Measurements from ENCODE around the gene DZIP1. TPM values are rescaled to one million over a fixed set of nuclear protein-coding genes. Genes with fewer than 3 reads are reported as not detected.

Gene DZIP1
- total RNA-seq, 5 donors from 2014 or later (not counting 1 experiment from before 2014, with no cell fraction given): 0.10 to 0.19 (median 0.12) TPM; not detected in 2

DNA sequence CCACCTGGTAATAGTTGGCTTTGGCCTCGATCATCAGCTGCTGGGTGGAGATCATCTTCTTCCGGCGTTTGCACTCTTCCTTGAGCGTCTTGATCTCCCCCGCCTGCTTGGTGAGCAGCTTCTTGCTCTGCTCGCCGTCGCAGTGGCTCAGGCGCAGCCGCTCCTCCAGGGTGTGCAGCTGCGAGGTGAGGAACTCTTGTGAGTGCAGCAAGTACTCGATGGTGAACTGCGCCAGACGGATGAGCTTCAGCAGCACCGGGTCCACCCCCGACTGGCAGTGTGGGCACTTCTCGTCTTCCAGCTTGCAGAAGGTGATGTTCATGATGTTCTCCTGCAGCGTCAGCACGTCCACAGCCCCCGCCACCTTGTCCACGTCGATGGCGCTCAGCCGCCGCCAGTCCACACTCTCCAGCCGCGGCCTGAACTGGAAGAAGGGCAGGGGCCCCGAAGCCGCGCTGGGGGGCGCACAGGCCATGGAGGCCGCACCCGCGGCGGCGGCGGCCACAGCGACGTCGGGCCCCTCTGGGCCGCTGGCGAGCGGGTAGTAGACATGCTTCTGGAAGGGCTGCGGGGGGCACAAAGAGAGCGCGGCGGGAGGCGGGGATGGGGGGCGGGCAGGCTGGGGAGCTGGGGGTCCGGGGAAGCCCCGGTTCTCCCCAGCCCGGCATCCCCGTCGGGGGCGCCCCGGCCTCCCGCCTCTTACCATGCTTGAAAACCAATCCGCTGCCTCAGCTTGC, 3.0 kb downstream of the DZIP1 start:
- Mint-ChIP-seq H3K27ac (no peak overlapping the region), H3K4me1 (peaks cover 14 to 25% (median 25%) of the 10 kb centered on the region in 3 donors), H3K27me3 (peaks cover 38 to 39% of the 10 kb centered on the region in 2 donors), H3K9me3 (no peaks in the 10 kb centered on the region), H3K36me3 (no peaks in the 10 kb centered on the region), H3K4me3 (peak overlapping the region in 1 of 3 donors; percentile 23)
- ATAC-seq (replicated peaks in 1 of 4) (no peak), DNase-seq (no peak)
- H3K27me3 ChIP-seq (replicated peaks in 1 of 2; ENCODE audit: control insufficient read depth in 2 of 2, extremely low read depth in 1 of 2, insufficient read depth in 2 of 2, low read length in 1 of 2): peaks cover 7 to 33% of the 10 kb centered on the region in 2 experiments
- ChIA-PET CTCF (no interaction called here), POLR2A (no interaction called here)
- no peak overlapping the region for H3K27ac ChIP-seq (ENCODE audit: low read length)
- WGBS (ENCODE audit: insufficient coverage): 56% methylated on average over 40 of the region's 58 CpGs
- H3K9me3 ChIP-seq: no peaks in the 10 kb centered on the region
- no peaks in the 10 kb centered on the region for H3K36me3 ChIP-seq (ENCODE audit: control insufficient read depth in 2 of 2, extremely low read depth in 1 of 2, insufficient read depth in 1 of 2, low read length in 1 of 2)
- no peak overlapping the region for H3K4me3 ChIP-seq (ENCODE audit: control insufficient read depth in 1 of 2, extremely low read depth in 1 of 2, low read length in 1 of 2)
- peaks cover 0 to 15% of the 10 kb centered on the region in 2 experiments for H3K4me1 ChIP-seq (ENCODE audit: control insufficient read depth in 1 of 2, extremely low read depth in 1 of 2, insufficient read depth in 2 of 2, low read length in 2 of 2)

DNA sequence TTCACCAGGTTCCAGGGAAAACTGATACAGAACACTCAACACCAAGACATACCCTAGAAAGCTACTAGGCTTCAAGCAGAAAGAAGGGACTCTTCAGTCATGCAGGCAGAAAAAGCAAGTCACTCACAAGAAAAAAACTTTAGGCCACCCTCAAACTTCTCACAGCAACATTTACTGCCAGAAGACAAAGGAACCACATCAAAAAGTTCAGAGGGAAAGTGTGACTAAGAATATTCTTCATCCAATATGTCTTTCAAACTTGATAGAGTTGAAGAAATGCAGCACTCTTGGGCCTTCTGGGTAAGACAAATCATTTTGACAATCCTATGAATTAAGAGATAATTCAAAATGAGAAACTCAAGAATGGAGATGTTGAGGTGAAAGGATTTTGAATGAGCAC, 7.7 kb downstream of the DZIP1 start:
- DNase-seq (no peak), ATAC-seq (replicated peaks in 1 of 4) (peak in 2 of 4 experiments; percentile 32 to 33)
- H3K36me3 ChIP-seq (ENCODE audit: control insufficient read depth in 2 of 2, extremely low read depth in 1 of 2, insufficient read depth in 1 of 2, low read length in 1 of 2): no peaks in the 10 kb centered on the region
- no peaks in the 10 kb centered on the region for H3K36me3 Mint-ChIP-seq
- CTCF ChIA-PET: interaction anchor here in 1 of 2 donors (0.7 kb wide), 1 partner anchor 823 kb away, joined by 3 read pairs; no protein-coding TSS in a partner anchor
- H3K27me3 Mint-ChIP-seq: peaks cover 32 to 34% of the 10 kb centered on the region in 2 donors
- H3K9me3 Mint-ChIP-seq: no peaks in the 10 kb centered on the region
- H3K9me3 ChIP-seq: no peaks in the 10 kb centered on the region
- POLR2A ChIA-PET: no interaction called here
- H3K4me1 Mint-ChIP-seq: peaks cover 12 to 18% (median 13%) of the 10 kb centered on the region in 3 donors
- H3K27me3 ChIP-seq (replicated peaks in 1 of 2; ENCODE audit: control insufficient read depth in 2 of 2, extremely low read depth in 1 of 2, insufficient read depth in 2 of 2, low read length in 1 of 2): peaks cover 4 to 17% of the 10 kb centered on the region in 2 experiments
- no peak overlapping the region for H3K4me3 ChIP-seq (ENCODE audit: control insufficient read depth in 1 of 2, extremely low read depth in 1 of 2, low read length in 1 of 2)
- no peak overlapping the region for H3K27ac ChIP-seq (ENCODE audit: low read length)
- H3K4me3 Mint-ChIP-seq: no peak overlapping the region
- H3K4me1 ChIP-seq (ENCODE audit: control insufficient read depth in 1 of 2, extremely low read depth in 1 of 2, insufficient read depth in 2 of 2, low read length in 2 of 2): peaks cover 0 to under 1% of the 10 kb centered on the region in 2 experiments
- no peak overlapping the region for H3K27ac Mint-ChIP-seq

DNA sequence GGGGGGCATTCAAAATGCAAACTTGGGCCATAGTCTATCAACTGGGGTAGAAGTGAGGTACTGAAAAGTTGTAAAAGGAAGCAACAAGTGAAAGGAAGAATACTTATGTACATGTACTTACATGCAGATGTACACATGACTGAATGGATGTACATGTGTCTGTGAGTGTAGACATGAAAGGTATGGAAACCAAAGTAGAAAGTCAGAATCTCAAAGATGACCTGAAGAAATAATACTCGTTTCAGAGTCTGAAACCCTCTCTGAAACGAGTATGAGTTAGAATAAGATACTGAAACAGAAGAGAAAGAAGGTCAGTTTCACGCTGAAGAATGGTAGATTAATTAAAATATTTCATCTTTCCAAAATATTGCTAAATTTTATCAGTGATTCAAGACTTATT, 13.9 kb downstream of the DZIP1 start:
- no peak overlapping the region for H3K4me3 Mint-ChIP-seq
- peaks cover 0 to 10% of the 10 kb centered on the region in 2 experiments for H3K27me3 ChIP-seq (replicated peaks in 1 of 2; ENCODE audit: control insufficient read depth in 2 of 2, extremely low read depth in 1 of 2, insufficient read depth in 2 of 2, low read length in 1 of 2)
- no peak overlapping the region for H3K27ac Mint-ChIP-seq
- ChIA-PET POLR2A (no interaction called here), CTCF (no interaction called here)
- no peak overlapping the region for H3K4me3 ChIP-seq (ENCODE audit: control insufficient read depth in 1 of 2, extremely low read depth in 1 of 2, low read length in 1 of 2)
- H3K36me3 ChIP-seq (ENCODE audit: control insufficient read depth in 2 of 2, extremely low read depth in 1 of 2, insufficient read depth in 1 of 2, low read length in 1 of 2): no peaks in the 10 kb centered on the region
- no peaks in the 10 kb centered on the region for H3K9me3 Mint-ChIP-seq
- WGBS (ENCODE audit: insufficient coverage): no CpG with 5 or more reads among the region's 3 CpGs
- no peaks in the 10 kb centered on the region for H3K4me1 ChIP-seq (ENCODE audit: control insufficient read depth in 1 of 2, extremely low read depth in 1 of 2, insufficient read depth in 2 of 2, low read length in 2 of 2)
- peaks cover 0 to under 1% (median 0%) of the 10 kb centered on the region in 3 donors for H3K4me1 Mint-ChIP-seq
- no peak overlapping the region for H3K27ac ChIP-seq (ENCODE audit: low read length)
- no peaks in the 10 kb centered on the region for H3K36me3 Mint-ChIP-seq
- DNase-seq: no peak
- H3K27me3 Mint-ChIP-seq: peaks cover 21 to 24% of the 10 kb centered on the region in 2 donors
- ATAC-seq (replicated peaks in 1 of 4): no peak
- H3K9me3 ChIP-seq: no peaks in the 10 kb centered on the region

DNA sequence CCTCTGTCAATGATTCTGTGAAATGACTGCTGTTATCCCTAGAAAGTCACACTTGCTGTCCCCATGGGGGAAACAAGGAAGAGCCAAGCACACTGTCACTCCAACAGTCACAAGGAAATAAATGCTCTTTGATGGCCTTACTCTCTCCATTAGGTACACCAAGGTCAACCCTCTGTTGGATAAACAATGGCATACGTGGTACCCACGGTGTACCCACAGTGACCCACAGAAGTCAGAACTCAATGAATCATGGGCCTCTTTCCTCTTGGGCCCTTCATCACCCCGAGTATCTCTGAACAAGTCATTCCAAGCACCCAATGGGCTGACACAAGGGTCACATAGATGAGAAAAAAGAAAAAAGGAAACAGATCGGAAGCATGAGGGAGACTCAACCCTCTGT, 15.4 kb downstream of the DZIP1 start:
- no peak overlapping the region for H3K4me3 Mint-ChIP-seq
- Histone ChIP-seq H3K27me3 (replicated peaks in 1 of 2; ENCODE audit: control insufficient read depth in 2 of 2, extremely low read depth in 1 of 2, insufficient read depth in 2 of 2, low read length in 1 of 2) (peaks cover 0 to 12% of the 10 kb centered on the region in 2 experiments), H3K4me1 (ENCODE audit: control insufficient read depth in 1 of 2, extremely low read depth in 1 of 2, insufficient read depth in 2 of 2, low read length in 2 of 2) (no peaks in the 10 kb centered on the region), H3K36me3 (ENCODE audit: control insufficient read depth in 2 of 2, extremely low read depth in 1 of 2, insufficient read depth in 1 of 2, low read length in 1 of 2) (no peaks in the 10 kb centered on the region), H3K4me3 (ENCODE audit: control insufficient read depth in 1 of 2, extremely low read depth in 1 of 2, low read length in 1 of 2) (no peak overlapping the region), H3K9me3 (no peaks in the 10 kb centered on the region), H3K27ac (ENCODE audit: low read length) (no peak overlapping the region)
- H3K36me3 Mint-ChIP-seq: no peaks in the 10 kb centered on the region
- H3K4me1 Mint-ChIP-seq: no peaks in the 10 kb centered on the region
- POLR2A ChIA-PET: no interaction called here
- 89% methylated on average over 3 of the region's 4 CpGs for WGBS (ENCODE audit: insufficient coverage)
- H3K27ac Mint-ChIP-seq: no peak overlapping the region
- CTCF ChIA-PET: no interaction called here
- H3K9me3 Mint-ChIP-seq: no peaks in the 10 kb centered on the region
- peaks cover 19 to 26% of the 10 kb centered on the region in 2 donors for H3K27me3 Mint-ChIP-seq
- ATAC-seq (replicated peaks in 1 of 4) (no peak), DNase-seq (no peak)

DNA sequence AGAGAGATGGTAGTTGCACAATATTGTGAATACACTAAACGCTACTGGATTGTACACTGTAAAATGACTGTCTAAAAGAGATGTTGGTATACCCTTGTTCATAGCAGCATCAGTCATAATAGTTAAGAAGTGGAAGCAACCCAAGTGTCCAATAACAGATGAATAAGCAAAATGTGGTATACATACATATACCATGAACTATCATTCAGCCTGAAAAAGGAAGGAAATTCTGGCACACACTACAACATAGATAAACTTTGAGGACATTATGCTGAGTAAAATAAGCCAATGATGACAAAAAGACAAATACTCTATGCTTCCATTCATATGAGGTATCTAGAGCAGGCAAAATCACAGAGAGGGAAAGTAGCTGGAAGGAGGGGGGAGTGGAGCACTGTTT, 16.0 kb downstream of the DZIP1 start:
- Histone ChIP-seq H3K4me1 (ENCODE audit: control insufficient read depth in 1 of 2, extremely low read depth in 1 of 2, insufficient read depth in 2 of 2, low read length in 2 of 2) (no peaks in the 10 kb centered on the region), H3K9me3 (no peaks in the 10 kb centered on the region), H3K27me3 (replicated peaks in 1 of 2; ENCODE audit: control insufficient read depth in 2 of 2, extremely low read depth in 1 of 2, insufficient read depth in 2 of 2, low read length in 1 of 2) (peaks cover 0 to 11% of the 10 kb centered on the region in 2 experiments), H3K4me3 (ENCODE audit: control insufficient read depth in 1 of 2, extremely low read depth in 1 of 2, low read length in 1 of 2) (no peak overlapping the region), H3K36me3 (ENCODE audit: control insufficient read depth in 2 of 2, extremely low read depth in 1 of 2, insufficient read depth in 1 of 2, low read length in 1 of 2) (no peaks in the 10 kb centered on the region), H3K27ac (ENCODE audit: low read length) (no peak overlapping the region)
- CTCF ChIA-PET: no interaction called here
- no peak for ATAC-seq (replicated peaks in 1 of 4)
- Mint-ChIP-seq H3K27me3 (peaks cover 17 to 24% of the 10 kb centered on the region in 2 donors), H3K4me1 (no peaks in the 10 kb centered on the region), H3K27ac (no peak overlapping the region), H3K9me3 (no peaks in the 10 kb centered on the region), H3K36me3 (no peaks in the 10 kb centered on the region), H3K4me3 (no peak overlapping the region)
- DNase-seq: no peak
- POLR2A ChIA-PET: no interaction called here
- no CpG with 5 or more reads among the region's 1 CpG for WGBS (ENCODE audit: insufficient coverage)

DNA sequence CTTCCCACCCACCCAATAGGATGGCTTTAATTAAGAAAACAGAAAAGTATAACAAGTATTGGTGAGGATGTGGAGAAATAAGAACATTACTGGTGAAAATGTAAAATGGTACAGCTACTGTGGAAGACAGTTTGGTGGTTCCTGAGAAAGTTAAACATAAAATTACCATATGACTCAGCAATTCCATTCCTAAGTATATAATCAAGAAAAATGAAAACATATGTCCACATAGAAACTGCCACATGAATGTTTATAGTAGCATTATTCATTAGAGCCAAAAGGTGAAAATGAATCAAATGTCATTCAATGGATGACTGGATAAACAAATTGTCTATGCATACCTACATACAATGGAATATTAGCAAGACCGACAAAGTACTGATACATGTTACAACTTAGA, 16.9 kb downstream of the DZIP1 start:
- no peak overlapping the region for H3K4me3 ChIP-seq (ENCODE audit: control insufficient read depth in 1 of 2, extremely low read depth in 1 of 2, low read length in 1 of 2)
- Mint-ChIP-seq H3K4me3 (no peak overlapping the region), H3K27ac (no peak overlapping the region), H3K36me3 (no peaks in the 10 kb centered on the region), H3K9me3 (no peaks in the 10 kb centered on the region), H3K27me3 (peaks cover 11 to 22% of the 10 kb centered on the region in 2 donors), H3K4me1 (no peaks in the 10 kb centered on the region)
- no peaks in the 10 kb centered on the region for H3K9me3 ChIP-seq
- ChIA-PET POLR2A (interaction anchor here in 1 of 2 donors (0.7 kb wide), 1 partner anchor 195 kb away, joined by 4 read pairs; no protein-coding TSS in a partner anchor), CTCF (interaction anchor here in 1 of 2 donors (5.0 kb wide), 1 partner anchor 206 kb away, joined by 69 read pairs; no protein-coding TSS in a partner anchor)
- ATAC-seq (replicated peaks in 1 of 4): no peak
- peaks cover 0 to 12% of the 10 kb centered on the region in 2 experiments for H3K27me3 ChIP-seq (replicated peaks in 1 of 2; ENCODE audit: control insufficient read depth in 2 of 2, extremely low read depth in 1 of 2, insufficient read depth in 2 of 2, low read length in 1 of 2)
- H3K36me3 ChIP-seq (ENCODE audit: control insufficient read depth in 2 of 2, extremely low read depth in 1 of 2, insufficient read depth in 1 of 2, low read length in 1 of 2): no peaks in the 10 kb centered on the region
- H3K27ac ChIP-seq (ENCODE audit: low read length): no peak overlapping the region
- H3K4me1 ChIP-seq (ENCODE audit: control insufficient read depth in 1 of 2, extremely low read depth in 1 of 2, insufficient read depth in 2 of 2, low read length in 2 of 2): no peaks in the 10 kb centered on the region
- 100% methylated on average over 1 of the region's 1 CpG for WGBS (ENCODE audit: insufficient coverage)
- no peak for DNase-seq

Measured in T-cell (primary cell).